Measurements from ENCODE around the gene GIGYF2.

Gene GIGYF2

DNA sequence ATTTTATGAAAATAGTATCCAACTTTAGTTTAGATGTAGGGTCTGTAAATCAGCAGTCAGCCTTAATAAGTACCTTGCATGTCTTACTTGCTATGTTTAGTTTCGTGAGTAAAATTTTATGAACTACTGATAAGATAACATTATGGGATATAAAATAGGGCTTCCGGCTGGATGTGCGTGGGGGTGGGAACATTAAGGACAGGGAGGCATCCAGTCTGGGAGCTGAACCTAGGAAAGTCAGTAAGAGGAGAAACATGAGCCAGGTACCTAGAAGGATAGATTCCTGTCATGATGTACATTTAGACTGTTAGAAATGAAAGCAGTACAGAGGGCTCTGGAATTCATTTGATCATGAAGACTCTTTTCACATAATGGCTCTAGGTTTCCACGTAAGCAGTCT, 92.0 kb downstream of the GIGYF2 start:
- TF ChIP-seq, protein P1, sequence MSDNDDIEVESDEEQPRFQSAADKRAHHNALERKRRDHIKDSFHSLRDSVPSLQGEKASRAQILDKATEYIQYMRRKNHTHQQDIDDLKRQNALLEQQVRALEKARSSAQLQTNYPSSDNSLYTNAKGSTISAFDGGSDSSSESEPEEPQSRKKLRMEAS (IDR thresholded peaks at IDR 0.05), result no peak
- TF ChIP-seq EGR1 (IDR thresholded peaks at IDR 0.05) (no peak), TEAD4 (IDR thresholded peaks at IDR 0.05) (no peak), FOXM1 (IDR thresholded peaks at IDR 0.05; ENCODE audit: borderline replicate concordance, low read depth) (no peak), CREB1 (IDR thresholded peaks at IDR 0.05; ENCODE audit: low read depth) (no peak), CEBPB (IDR thresholded peaks at IDR 0.05) (no peak), RAD21 (IDR thresholded peaks at IDR 0.05; ENCODE audit: low read depth) (no peak), EP300 (IDR thresholded peaks at IDR 0.05; ENCODE audit: borderline replicate concordance) (no peak), TAF1 (IDR thresholded peaks at IDR 0.05; ENCODE audit: low read depth) (no peak), YY1 (IDR thresholded peaks at IDR 0.05; ENCODE audit: low read depth) (no peak), TCF12 (IDR thresholded peaks at IDR 0.05; ENCODE audit: low read depth) (no peak), ZBTB7A (IDR thresholded peaks at IDR 0.05; ENCODE audit: low read depth) (no peak), NFIC (IDR thresholded peaks at IDR 0.05) (no peak)
- TF ChIP-seq, protein P2, sequence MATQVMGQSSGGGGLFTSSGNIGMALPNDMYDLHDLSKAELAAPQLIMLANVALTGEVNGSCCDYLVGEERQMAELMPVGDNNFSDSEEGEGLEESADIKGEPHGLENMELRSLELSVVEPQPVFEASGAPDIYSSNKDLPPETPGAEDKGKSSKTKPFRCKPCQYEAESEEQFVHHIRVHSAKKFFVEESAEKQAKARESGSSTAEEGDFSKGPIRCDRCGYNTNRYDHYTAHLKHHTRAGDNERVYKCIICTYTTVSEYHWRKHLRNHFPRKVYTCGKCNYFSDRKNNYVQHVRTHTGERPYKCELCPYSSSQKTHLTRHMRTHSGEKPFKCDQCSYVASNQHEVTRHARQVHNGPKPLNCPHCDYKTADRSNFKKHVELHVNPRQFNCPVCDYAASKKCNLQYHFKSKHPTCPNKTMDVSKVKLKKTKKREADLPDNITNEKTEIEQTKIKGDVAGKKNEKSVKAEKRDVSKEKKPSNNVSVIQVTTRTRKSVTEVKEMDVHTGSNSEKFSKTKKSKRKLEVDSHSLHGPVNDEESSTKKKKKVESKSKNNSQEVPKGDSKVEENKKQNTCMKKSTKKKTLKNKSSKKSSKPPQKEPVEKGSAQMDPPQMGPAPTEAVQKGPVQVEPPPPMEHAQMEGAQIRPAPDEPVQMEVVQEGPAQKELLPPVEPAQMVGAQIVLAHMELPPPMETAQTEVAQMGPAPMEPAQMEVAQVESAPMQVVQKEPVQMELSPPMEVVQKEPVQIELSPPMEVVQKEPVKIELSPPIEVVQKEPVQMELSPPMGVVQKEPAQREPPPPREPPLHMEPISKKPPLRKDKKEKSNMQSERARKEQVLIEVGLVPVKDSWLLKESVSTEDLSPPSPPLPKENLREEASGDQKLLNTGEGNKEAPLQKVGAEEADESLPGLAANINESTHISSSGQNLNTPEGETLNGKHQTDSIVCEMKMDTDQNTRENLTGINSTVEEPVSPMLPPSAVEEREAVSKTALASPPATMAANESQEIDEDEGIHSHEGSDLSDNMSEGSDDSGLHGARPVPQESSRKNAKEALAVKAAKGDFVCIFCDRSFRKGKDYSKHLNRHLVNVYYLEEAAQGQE (IDR thresholded peaks at IDR 0.05; ENCODE audit: low read depth), result no peak
- TF ChIP-seq, protein P3, sequence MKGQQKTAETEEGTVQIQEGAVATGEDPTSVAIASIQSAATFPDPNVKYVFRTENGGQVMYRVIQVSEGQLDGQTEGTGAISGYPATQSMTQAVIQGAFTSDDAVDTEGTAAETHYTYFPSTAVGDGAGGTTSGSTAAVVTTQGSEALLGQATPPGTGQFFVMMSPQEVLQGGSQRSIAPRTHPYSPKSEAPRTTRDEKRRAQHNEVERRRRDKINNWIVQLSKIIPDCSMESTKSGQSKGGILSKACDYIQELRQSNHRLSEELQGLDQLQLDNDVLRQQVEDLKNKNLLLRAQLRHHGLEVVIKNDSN (IDR thresholded peaks at IDR 0.05), result no peak

DNA sequence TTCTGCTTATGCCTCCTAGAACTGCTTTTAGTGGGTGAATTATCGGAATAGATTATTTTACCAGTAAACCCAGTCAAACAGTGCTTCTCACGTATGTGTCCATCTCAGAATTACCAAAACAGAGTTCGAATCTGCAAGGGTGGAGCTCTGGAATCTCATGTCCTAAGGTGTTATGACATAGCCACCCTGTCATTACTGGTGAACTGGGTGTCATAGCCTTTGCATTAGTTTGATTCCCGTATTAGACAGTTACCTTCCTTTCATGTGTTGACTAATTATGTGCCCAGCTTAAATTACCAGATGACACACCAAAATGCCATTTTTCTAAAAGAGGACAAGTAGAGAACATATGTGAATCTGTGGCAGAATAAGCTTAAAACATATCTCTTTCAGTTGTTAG, 94.4 kb downstream of the GIGYF2 start:
- TF ChIP-seq FOXM1 (IDR thresholded peaks at IDR 0.05; ENCODE audit: borderline replicate concordance, low read depth), result no peak

DNA sequence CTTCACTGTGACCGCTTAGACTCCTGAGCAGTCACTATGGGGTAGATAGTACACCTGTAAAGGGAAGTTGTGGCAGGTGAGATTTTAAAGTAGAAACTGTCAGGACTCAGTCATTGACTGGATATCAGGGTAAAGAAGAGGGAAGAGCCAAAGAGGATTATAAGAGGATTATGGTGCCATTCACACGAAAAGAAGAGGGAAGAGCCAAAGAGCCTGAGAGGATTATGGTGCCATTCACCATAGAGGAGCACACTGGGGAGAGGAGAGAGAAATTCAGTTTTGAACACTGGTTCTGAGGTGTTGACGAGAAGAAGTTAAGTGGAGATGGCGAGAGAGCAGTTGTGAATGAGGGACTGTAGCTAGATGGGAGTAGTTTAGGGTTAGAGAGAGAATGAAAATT, 96.1 kb downstream of the GIGYF2 start:
- TF ChIP-seq, protein P2 (IDR thresholded peaks at IDR 0.05; ENCODE audit: low read depth), result no peak
- TF ChIP-seq TEAD4 (IDR thresholded peaks at IDR 0.05) (no peak), RAD21 (IDR thresholded peaks at IDR 0.05; ENCODE audit: low read depth) (no peak), YY1 (IDR thresholded peaks at IDR 0.05; ENCODE audit: low read depth) (no peak), TCF12 (IDR thresholded peaks at IDR 0.05; ENCODE audit: low read depth) (no peak), EGR1 (IDR thresholded peaks at IDR 0.05) (no peak), EP300 (IDR thresholded peaks at IDR 0.05; ENCODE audit: borderline replicate concordance) (no peak), CEBPB (IDR thresholded peaks at IDR 0.05) (no peak), NFIC (IDR thresholded peaks at IDR 0.05) (no peak), FOXM1 (IDR thresholded peaks at IDR 0.05; ENCODE audit: borderline replicate concordance, low read depth) (no peak), ZBTB7A (IDR thresholded peaks at IDR 0.05; ENCODE audit: low read depth) (no peak)
- TF ChIP-seq, protein P1 (IDR thresholded peaks at IDR 0.05), result no peak

DNA sequence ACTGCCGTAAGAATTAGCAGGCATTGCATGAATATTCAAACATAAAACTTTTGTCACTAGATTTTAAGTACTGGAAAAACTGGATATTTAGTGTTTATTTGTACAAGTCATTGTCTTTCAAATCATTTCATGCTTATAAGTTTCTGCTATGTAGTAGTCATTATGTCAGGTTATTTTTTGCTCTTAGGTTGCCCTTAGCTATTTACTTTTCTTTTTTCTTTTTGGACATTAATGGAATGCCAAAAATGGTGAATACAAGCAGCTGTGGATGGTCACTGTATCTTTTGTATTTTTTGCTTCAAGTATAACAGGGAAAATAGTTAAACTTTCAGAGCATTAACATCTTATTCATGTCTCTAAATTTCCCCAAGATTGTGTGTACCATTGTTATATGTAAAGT, 97.8 kb downstream of the GIGYF2 start:
- no peak for TF ChIP-seq TAF1 (IDR thresholded peaks at IDR 0.05; ENCODE audit: low read depth)
- TF ChIP-seq, protein P3 (IDR thresholded peaks at IDR 0.05), result no peak
- TF ChIP-seq EGR1 (IDR thresholded peaks at IDR 0.05), result no peak
- TF ChIP-seq CREB1 (IDR thresholded peaks at IDR 0.05; ENCODE audit: low read depth), result no peak
- TF ChIP-seq NFIC (IDR thresholded peaks at IDR 0.05), result no peak
- TF ChIP-seq, protein P1 (IDR thresholded peaks at IDR 0.05), result no peak
- TF ChIP-seq CEBPB (IDR thresholded peaks at IDR 0.05), result no peak
- TF ChIP-seq TCF12 (IDR thresholded peaks at IDR 0.05; ENCODE audit: low read depth), result no peak
- no peak for TF ChIP-seq RAD21 (IDR thresholded peaks at IDR 0.05; ENCODE audit: low read depth)
- TF ChIP-seq, protein P2 (IDR thresholded peaks at IDR 0.05; ENCODE audit: low read depth), result no peak
- TF ChIP-seq FOXM1 (IDR thresholded peaks at IDR 0.05; ENCODE audit: borderline replicate concordance, low read depth), result no peak
- no peak for TF ChIP-seq YY1 (IDR thresholded peaks at IDR 0.05; ENCODE audit: low read depth)
- TF ChIP-seq ZBTB7A (IDR thresholded peaks at IDR 0.05; ENCODE audit: low read depth), result no peak
- TF ChIP-seq EP300 (IDR thresholded peaks at IDR 0.05; ENCODE audit: borderline replicate concordance), result no peak
- TF ChIP-seq TEAD4 (IDR thresholded peaks at IDR 0.05), result no peak

Measured in Ishikawa (cell line).